GM15510 (cell line): ENCODE data around the gene COL19A1.

Experiments
- POLR2A ChIP-seq: IDR thresholded peaks from 3 replicates; pipeline ENCODE4 v1.6.1; 2011; ENCODE audit warnings: borderline replicate concordance; ENCODE audit not compliant: insufficient read length; ENCODE audit errors: extremely low read depth

The COL19A1 gene

DNA sequence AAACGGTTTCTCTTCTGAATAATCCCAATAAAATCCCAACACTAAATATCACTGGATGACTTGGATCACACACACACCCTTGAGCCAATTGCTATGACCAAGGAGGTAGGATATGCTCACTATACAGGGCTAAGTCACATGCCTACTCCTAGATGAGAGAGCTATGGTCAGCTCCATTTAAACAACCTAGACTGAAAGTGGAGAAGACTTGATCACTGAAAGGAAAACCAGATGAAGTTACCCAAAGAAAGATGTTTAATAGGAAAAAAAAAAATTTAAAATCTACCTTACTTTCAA, 18.9 kb upstream of the COL19A1 start:
- TF ChIP-seq POLR2A = no peak

DNA sequence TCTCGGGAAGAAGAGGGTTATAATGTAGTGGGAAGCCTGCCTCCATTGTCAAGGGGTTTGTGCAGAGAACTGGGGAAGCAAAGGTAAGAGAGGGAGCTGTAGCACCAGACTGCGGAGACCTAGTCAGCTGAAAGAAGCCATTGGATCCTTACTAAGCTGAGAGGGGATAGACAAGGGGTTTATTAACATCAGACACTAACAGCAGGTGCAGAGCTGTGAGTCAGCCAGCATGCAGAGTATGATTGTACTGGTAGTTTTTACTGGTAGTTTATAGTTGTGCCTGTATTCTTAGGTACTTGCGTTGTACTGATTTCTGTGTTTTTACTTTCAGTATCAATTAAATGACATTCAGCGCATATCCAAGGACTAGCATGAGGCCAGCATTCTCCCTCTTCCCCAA, 17.8 kb upstream of the COL19A1 start:
- TF ChIP-seq POLR2A = no peak

DNA sequence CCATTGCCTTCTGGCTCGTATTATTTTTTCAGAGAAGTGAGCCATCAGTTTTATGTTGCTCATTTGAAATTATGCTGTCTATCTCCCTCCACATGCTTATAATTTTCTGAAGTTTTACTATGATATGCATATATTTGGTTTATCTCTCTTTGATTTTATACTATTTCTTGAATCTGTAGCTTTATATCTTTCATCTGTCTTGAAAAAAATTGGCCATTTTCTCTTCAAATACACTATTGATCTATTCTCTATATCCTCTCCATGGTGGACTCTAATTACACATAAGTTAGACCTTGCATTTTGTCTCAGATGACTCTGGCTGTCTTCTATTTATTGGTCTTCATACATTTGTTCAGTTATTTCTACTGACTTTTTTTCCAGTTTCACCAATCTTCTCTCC, 13.7 kb upstream of the COL19A1 start:
- TF ChIP-seq POLR2A = no peak

DNA sequence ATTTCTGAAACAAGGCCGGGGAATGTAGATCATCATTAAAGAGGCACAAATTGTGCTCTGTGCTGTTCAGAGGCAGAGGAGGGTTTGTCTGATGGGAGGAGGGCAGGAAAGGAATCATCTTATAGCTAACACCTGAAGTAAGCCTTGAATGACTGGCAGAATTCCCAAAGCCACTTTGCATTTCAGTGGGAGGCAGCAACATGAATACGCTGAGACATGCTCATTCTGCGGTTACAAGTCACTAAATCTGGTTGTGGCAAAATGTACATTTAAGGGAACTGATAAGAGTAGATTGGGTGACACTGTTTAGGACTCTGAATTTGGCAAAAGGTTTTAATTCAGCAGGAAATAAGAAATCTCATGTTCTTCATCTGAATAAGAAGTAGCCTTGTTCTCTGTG, 4.4 kb upstream of the COL19A1 start:
- TF ChIP-seq POLR2A = no peak

DNA sequence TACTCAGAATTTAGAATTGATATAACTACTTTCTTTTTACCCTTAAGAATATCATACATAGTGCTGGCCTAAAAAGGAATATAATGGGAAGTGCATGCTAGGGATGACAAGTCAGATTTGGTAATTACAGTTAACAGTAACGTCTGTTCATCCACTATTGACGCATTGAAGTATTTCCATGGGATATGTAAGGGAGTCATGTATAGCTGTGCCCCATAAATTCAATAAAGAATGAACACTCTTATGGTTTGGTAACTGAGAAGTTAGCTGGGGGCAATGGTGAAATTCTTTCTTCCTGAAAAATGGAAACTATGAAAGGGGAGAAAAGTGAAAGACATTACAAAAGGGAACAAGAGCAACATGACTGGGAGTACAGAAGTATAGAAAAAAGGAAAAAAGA, 2.6 kb upstream of the COL19A1 start:
- no peak for TF ChIP-seq POLR2A

DNA sequence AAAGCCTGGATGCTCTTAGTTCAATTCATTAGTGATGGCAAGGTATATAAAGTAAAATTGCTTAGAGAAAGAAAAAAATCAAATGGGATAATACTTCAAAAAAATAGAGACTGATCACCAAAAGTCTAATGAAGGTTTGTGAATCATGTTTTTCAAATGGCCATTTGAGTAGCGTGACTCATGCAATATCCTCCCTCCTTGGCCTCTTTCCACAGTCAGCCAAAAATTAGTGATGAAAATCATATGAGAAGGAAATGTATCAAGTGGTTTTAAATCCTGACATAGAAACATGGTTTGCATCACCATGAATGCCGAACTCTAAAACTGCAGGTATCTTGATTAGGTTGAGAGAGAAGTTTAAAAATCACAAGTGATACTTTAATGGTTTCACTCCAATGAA, 1.2 kb upstream of the COL19A1 start:
- no peak for TF ChIP-seq POLR2A

DNA sequence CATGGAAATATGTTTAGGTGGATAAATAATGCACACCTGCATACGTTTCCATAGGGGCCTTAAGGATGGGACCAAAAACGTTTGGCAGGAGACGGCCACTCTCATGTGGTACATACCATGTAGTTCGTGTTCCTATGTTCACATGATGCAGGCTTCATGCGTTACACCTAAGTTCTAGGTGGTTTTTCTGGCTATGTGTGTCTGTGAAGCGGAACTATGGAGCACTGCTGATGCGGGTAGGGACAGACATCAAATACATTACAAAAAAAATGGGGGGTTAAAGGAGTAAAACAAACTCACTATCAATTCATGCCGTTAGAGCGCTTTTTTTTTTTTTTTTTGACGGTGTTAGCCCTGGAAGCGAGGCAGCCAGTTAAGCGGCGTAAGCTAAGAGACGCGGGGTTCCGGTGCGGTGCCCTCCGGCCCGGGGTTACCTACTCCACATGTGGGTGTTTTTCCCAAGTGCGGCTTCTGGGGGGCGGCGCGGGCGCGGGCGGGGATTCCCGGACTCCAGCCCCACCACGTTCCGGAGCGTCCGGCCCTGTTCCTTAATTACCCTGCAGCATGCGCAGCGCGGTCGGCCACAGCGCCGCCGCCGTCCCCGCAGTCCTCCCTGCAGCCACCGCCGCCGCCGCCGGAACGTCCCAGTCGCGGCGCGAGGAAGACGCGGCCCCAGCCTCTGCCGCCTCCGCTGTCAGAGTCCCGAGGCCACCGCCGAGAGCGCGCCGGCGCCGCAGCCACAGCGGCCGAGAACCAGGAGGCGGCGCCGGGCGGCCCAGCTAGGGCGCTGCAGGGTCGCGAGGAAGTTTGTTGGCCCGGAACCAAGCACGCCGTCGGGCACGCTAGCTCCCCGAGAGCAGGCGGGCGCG, 648 bp downstream of the COL19A1 start:
- TF ChIP-seq POLR2A = peak; percentile 63

DNA sequence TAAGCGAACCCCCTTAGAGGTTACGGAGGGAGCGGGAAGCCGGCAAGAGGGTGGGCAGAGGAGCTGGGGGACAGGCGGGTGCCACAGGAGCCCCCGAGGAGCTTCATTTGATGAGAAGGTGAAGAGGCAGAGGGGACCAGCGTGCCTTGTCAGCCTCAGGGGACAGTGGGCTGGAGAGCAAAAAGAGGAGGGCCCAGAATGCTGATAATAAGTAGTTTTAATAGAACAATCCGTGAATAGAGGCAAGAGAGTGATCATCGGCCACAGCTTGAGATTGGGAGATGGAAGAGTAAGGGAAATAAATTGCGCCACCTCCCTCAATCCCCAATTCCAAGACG, 1.3 kb downstream of the COL19A1 start:
- no peak for TF ChIP-seq POLR2A

DNA sequence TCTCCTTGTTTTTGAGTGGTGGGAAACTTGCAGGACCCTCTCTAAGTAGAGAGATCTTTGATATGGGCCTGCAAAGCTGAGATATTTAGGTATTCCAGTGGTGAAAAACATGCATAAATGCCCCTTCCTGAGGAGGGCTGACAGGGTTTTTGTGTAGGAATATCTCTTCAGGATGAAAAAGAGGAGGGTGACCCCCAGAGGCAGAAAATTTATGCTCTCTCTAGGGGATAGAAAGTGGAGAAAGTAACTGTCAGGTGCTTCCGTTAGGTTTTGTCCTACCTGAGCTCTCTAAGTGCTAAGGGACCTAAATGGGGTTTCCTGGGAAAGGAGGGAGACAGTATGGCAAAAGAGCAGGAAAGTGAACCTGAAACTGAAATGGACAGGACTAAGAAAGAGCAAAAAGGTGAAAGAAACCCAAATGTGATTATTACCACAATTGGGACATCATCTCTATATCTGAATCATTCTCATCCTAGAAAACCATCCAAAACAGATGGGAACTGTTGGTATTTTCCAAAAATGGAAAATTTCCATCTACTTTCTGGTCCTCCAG, 2.0 kb downstream of the COL19A1 start:
- TF ChIP-seq POLR2A = no peak

DNA sequence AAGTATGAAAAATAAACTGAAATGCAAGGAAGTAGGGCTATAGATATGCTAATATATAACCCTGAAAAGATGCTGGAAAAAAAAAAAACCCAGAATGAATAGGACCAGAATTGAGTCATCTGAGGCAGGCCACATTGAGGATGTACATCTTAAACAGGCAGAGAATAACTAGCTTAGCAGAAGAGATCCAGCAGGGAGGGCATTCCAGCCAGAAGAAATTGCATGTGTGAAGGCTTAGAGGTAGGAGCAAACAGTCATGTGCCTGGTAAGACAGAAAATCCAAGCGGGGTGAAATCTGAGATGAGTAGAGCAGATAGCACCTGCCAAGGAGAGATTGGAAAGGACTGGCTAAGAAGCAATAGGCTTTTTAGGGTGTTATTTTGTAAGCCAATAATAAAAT, 2.6 kb downstream of the COL19A1 start:
- no peak for TF ChIP-seq POLR2A

DNA sequence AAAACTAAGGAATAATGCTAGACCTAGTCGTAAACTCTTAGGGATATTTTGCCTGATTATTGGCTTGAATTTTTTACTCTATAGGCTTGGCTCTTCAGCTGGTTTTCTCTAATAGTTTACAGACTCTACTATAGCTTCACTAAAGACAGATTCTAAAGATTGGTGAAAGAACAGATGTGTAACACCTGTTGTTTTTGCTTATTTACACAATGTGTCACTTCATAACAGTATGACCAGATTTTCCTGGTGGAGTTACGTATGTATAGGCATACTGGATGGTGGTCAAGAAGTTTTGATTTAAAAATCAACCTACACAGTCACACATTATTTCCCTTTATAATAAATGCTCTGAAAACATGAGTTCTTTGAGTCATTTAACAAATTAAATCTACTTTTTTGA, 4.8 kb downstream of the COL19A1 start:
- TF ChIP-seq POLR2A = no peak

DNA sequence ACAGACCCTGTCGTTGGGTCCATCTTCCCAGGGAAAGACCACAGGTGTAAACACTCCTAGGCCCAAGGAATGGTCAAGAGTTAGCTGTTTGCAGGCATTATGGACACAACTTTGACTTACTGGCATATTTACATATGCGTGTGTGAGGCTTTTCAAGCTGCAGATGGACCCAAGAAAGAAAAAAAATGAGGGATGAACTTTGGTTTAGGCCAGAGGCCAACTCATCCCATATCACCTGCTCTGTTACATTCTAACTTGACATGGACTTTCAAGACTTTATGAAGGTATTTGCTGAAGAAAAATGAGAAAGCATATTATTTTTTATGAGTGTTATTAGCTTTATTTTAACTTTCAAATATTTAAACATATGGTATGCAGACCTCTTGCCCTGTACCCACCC, 6.9 kb downstream of the COL19A1 start:
- TF ChIP-seq POLR2A = no peak

DNA sequence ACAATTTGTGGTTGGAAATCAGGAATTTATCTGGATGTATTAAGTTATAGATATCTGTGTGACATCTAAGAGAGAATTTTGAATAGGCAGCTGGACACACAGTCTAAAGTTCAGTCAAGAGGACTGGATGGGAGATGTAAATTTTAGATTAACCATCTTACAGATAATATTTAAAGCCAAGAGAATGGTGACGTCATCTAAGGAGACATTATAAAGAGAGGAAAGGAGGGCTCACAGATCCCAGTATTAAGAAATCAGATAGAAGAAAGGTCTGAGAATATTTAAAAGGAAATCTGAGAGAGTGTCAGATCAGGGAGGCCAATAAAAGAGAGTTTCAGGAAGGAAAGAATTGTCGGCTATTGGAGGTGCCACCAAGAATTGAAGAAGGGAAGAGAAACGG, 9.4 kb downstream of the COL19A1 start:
- no peak for TF ChIP-seq POLR2A

DNA sequence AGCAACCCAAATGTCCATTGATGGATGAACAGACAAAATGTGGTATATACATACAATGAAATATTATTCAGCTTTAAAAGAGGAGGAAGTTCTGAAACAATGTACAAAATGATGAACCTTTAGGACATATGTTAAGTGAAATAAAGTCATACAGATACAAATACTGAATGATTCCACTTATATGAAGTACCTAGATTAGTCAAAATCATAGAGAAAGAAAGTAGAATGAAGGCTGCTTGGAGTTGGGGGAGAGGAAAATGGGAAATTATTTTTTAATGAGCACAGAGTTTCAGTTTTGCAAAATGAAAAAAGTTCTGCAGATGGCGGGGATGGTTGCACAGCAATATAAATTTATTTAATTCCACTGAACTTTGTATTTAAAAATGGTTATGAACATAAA, 12.4 kb downstream of the COL19A1 start:
- no peak for TF ChIP-seq POLR2A

DNA sequence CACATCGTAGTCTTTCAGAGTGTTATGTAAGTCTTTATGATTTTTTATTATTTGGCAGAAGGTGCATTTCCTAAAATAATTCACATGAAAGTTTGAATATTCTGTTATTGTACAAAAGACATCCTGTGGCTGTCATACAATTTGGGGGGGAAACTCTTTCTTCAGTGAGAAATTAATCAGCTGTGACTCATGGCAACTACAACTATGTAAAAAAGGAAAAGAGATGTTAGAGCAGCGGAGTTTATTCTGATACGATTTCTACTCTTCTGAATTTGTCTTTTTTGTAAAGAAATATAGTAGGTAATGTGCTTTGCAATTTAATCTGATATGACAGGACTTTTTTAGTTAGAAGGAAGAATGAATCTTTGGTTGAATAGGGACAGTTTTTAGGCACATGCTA, 14.2 kb downstream of the COL19A1 start:
- TF ChIP-seq POLR2A = no peak

DNA sequence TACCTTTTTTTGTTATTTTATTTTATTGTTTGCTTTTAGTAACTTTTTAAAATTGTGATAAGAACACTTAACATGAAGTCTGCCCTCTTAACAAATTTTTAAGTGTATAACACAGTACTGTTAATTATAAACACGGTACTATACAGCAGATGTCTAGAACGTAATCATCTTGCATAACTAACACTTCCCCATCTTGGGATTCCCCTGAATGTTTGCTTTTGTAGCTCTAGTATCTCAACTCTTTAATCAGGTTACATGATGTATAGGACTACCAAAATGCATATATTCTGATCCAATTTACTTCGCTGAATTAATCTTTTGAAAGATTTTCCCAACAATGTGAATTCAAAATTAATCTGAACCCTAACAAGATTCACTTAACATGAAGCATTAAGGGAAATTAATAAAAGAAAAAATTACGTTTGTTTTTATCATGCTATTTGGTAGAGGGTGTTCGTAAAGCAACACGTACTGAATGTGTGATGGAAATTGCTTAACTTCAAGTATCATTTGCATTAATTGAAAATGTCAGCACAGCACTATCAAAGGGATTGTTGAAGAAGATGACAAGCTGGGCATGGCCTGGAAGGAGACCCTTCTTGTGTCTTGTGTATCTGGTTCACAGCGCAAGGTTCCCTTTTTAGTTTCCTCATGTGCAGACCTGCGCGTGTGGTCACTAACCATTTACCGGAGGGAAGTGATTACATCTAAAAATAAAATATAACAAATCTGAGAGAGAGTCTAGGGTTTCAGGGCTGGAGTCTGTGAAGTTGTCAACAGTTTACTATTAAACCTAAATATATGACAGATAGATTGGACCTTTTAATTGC, 15.2 kb downstream of the COL19A1 start:
- TF ChIP-seq POLR2A = no peak

DNA sequence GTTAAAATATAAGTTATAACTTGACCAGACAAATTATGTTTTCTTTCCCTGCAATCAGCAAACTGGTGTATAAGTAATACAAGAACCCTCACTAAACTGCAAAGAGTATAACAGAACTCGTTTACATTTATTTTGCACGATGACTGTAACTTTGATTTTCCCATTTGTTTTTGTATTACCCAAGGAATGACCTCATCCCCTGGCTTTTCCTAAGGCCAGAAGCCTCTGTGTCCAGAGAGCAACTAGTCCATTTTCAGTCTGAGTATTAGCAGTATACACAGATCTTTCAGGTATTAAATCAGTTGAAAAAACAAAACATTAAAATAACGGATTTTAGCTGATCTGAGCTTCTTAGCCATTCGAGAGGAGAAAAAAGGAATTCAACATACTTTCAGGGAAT, 17.2 kb downstream of the COL19A1 start:
- TF ChIP-seq POLR2A = no peak

DNA sequence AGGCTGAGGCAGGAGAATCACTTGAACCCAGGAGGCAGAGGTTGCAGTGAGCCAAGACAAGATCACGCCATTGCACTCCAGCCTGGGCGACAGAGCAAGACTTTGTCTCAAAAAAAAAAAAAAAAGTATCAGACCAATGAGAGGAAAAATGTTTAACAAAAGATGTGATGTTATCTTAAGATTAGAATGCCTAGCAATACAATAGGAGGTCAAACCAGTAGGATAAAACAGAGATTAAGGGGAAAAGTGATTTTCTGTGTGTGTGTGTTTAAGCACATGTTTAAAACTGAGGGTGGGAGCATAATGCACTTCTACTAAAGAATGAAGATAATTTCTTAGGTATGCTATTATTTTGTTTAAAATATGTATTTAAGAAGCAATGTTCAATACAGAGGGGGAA, 17.9 kb downstream of the COL19A1 start:
- no peak for TF ChIP-seq POLR2A
